ENCODE measurements around the gene TTC16.

DNA sequence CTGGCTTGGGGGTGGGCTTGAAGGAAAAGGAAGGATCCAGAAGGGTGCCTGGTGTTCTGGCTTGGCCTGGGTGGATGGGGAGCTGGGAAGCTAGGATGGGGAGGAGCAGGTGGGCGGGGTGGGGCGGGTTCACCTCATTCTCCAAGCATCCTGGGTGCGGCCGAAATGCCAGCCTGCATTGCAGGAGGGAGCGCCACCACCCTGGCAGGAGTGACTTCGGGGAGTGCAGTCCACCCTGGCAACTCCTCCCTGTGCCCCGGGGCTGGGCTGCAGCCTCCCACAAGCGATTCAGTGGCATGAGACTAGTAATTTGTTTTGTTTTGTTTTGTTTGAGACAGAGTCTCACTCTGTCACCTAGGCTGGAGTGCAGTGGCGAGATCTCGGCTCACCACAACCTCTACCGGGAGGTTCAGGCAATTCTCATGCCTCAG is 5.5 kb downstream of the TTC16 start:
- TF ChIP-seq, protein P1, sequence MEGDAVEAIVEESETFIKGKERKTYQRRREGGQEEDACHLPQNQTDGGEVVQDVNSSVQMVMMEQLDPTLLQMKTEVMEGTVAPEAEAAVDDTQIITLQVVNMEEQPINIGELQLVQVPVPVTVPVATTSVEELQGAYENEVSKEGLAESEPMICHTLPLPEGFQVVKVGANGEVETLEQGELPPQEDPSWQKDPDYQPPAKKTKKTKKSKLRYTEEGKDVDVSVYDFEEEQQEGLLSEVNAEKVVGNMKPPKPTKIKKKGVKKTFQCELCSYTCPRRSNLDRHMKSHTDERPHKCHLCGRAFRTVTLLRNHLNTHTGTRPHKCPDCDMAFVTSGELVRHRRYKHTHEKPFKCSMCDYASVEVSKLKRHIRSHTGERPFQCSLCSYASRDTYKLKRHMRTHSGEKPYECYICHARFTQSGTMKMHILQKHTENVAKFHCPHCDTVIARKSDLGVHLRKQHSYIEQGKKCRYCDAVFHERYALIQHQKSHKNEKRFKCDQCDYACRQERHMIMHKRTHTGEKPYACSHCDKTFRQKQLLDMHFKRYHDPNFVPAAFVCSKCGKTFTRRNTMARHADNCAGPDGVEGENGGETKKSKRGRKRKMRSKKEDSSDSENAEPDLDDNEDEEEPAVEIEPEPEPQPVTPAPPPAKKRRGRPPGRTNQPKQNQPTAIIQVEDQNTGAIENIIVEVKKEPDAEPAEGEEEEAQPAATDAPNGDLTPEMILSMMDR (IDR thresholded peaks at IDR 0.05), result no peak
- TF ChIP-seq POLR2AphosphoS5 (IDR thresholded peaks at IDR 0.05), result no peak

All from suprapubic skin (tissue), 3 donors.